Measurements from ENCODE around the gene SERINC3. TPM values are rescaled to one million over a fixed set of nuclear protein-coding genes. Genes with fewer than 3 reads are reported as not detected.

SERINC3 gene
- total and polyA plus RNA-seq, 2 of the 13 experiments (the other 11 are each of a cell fraction or from before 2014, with no cell fraction given), result 82.0 to 226 TPM

DNA sequence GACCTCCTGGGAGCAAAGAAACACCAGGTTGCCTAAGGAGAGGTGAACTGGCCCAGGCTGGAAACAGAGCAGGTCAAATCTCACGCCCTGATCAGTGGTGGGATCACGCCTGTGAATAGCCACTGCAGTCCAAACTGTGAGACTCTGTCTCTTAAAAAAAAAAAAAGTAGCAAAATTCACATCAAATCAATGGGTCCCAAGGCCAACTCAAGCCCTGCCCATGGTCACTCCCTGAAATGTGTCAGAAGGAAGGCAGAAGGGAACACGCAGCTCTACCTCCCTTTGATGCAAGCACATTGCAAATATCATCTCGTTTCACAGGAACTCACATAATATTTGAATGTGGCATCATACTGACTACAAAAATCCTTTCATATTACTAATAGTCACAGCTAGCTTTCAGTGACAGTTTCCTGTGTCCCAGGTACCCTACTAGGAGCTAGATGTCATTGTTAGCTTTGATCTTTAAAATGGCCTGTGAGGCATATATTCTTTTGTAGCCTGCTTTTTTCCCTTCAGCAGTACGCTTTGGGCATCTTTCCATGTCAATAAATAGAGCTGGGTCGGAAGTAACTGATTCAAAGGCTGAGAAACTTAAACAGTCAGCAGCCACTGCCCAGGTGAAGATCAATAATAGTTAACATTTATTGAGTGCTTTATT lies 60.6 kb downstream of the SERINC3 start (continued):
- TF ChIP-seq, protein P1, sequence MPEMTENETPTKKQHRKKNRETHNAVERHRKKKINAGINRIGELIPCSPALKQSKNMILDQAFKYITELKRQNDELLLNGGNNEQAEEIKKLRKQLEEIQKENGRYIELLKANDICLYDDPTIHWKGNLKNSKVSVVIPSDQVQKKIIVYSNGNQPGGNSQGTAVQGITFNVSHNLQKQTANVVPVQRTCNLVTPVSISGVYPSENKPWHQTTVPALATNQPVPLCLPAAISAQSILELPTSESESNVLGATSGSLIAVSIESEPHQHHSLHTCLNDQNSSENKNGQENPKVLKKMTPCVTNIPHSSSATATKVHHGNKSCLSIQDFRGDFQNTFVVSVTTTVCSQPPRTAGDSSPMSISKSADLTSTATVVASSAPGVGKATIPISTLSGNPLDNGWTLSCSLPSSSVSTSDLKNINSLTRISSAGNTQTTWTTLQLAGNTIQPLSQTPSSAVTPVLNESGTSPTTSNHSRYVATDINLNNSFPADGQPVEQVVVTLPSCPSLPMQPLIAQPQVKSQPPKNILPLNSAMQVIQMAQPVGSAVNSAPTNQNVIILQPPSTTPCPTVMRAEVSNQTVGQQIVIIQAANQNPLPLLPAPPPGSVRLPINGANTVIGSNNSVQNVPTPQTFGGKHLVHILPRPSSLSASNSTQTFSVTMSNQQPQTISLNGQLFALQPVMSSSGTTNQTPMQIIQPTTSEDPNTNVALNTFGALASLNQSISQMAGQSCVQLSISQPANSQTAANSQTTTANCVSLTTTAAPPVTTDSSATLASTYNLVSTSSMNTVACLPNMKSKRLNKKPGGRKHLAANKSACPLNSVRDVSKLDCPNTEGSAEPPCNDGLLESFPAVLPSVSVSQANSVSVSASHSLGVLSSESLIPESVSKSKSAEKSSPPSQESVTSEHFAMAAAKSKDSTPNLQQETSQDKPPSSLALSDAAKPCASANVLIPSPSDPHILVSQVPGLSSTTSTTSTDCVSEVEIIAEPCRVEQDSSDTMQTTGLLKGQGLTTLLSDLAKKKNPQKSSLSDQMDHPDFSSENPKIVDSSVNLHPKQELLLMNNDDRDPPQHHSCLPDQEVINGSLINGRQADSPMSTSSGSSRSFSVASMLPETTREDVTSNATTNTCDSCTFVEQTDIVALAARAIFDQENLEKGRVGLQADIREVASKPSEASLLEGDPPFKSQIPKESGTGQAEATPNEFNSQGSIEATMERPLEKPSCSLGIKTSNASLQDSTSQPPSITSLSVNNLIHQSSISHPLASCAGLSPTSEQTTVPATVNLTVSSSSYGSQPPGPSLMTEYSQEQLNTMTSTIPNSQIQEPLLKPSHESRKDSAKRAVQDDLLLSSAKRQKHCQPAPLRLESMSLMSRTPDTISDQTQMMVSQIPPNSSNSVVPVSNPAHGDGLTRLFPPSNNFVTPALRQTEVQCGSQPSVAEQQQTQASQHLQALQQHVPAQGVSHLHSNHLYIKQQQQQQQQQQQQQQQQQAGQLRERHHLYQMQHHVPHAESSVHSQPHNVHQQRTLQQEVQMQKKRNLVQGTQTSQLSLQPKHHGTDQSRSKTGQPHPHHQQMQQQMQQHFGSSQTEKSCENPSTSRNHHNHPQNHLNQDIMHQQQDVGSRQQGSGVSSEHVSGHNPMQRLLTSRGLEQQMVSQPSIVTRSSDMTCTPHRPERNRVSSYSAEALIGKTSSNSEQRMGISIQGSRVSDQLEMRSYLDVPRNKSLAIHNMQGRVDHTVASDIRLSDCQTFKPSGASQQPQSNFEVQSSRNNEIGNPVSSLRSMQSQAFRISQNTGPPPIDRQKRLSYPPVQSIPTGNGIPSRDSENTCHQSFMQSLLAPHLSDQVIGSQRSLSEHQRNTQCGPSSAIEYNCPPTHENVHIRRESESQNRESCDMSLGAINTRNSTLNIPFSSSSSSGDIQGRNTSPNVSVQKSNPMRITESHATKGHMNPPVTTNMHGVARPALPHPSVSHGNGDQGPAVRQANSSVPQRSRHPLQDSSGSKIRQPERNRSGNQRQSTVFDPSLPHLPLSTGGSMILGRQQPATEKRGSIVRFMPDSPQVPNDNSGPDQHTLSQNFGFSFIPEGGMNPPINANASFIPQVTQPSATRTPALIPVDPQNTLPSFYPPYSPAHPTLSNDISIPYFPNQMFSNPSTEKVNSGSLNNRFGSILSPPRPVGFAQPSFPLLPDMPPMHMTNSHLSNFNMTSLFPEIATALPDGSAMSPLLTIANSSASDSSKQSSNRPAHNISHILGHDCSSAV (CRISPR knock-in tag; IDR thresholded peaks at IDR 0.05; ENCODE audit: borderline replicate concordance), result no peak
- TF ChIP-seq PHF5A (CRISPR knock-in tag; IDR thresholded peaks at IDR 0.05; ENCODE audit: low read depth, unreplicated experiment), result no peak
- TF ChIP-seq MXD1 (CRISPR knock-in tag; IDR thresholded peaks at IDR 0.05), result no peak
- TF ChIP-seq, protein P2, sequence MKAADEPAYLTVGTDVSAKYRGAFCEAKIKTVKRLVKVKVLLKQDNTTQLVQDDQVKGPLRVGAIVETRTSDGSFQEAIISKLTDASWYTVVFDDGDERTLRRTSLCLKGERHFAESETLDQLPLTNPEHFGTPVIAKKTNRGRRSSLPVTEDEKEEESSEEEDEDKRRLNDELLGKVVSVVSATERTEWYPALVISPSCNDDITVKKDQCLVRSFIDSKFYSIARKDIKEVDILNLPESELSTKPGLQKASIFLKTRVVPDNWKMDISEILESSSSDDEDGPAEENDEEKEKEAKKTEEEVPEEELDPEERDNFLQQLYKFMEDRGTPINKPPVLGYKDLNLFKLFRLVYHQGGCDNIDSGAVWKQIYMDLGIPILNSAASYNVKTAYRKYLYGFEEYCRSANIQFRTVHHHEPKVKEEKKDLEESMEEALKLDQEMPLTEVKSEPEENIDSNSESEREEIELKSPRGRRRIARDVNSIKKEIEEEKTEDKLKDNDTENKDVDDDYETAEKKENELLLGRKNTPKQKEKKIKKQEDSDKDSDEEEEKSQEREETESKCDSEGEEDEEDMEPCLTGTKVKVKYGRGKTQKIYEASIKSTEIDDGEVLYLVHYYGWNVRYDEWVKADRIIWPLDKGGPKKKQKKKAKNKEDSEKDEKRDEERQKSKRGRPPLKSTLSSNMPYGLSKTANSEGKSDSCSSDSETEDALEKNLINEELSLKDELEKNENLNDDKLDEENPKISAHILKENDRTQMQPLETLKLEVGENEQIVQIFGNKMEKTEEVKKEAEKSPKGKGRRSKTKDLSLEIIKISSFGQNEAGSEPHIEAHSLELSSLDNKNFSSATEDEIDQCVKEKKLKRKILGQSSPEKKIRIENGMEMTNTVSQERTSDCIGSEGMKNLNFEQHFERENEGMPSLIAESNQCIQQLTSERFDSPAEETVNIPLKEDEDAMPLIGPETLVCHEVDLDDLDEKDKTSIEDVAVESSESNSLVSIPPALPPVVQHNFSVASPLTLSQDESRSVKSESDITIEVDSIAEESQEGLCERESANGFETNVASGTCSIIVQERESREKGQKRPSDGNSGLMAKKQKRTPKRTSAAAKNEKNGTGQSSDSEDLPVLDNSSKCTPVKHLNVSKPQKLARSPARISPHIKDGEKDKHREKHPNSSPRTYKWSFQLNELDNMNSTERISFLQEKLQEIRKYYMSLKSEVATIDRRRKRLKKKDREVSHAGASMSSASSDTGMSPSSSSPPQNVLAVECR (CRISPR knock-in tag; IDR thresholded peaks at IDR 0.05; ENCODE audit: borderline replicate concordance), result peak; percentile 16; the same call in 1 of the 2 replicates
- TF ChIP-seq MAFK (conservative IDR thresholded peaks at IDR 0.05 in 1 of 2, IDR thresholded peaks at IDR 0.05 in 1 of 2; ENCODE audit: low read length in 2 of 2), result no peak
- no peak for TF ChIP-seq ZSCAN30 (CRISPR knock-in tag; IDR thresholded peaks at IDR 0.05)
- TF ChIP-seq ISL2 (CRISPR knock-in tag; IDR thresholded peaks at IDR 0.05), result peak; percentile 78
- TF ChIP-seq MLLT10 (CRISPR knock-in tag; IDR thresholded peaks at IDR 0.05), result no peak
- TF ChIP-seq PHF21A (CRISPR knock-in tag; IDR thresholded peaks at IDR 0.05), result peak; percentile 83
- TF ChIP-seq ZMYM3 (CRISPR knock-in tag; IDR thresholded peaks at IDR 0.05), result no peak
- no peak for TF ChIP-seq AHR (CRISPR knock-in tag; IDR thresholded peaks at IDR 0.05)
- 0 out of 2 replicates have a peak, but pooled peaks have one; percentile 2 for TF ChIP-seq YEATS4 (CRISPR knock-in tag; IDR thresholded peaks at IDR 0.05; ENCODE audit: borderline replicate concordance)
